SIG-M5 treated with dmso at 0.1 percent for 504 hours (cell line): Measurements from ENCODE around the gene JAKMIP2.
"Not testable (repeated sequence)": the region's sequence is repeated elsewhere in the genome, so short reads cannot be mapped to it uniquely, and the experiment has no call there.

Source experiments
- DNase-seq: peaks from one replicate; lab custom pipeline; 2025; ENCODE audit not compliant: unreplicated experiment; lab: John Stamatoyannopoulos, UW

JAKMIP2 gene

GRCh38 chr5:147617711-147618350 is 164.7 kb downstream of the JAKMIP2 start:
- no peak for DNase-seq

GRCh38 chr5:147617191-147617606 is 165.3 kb downstream of the JAKMIP2 start:
- DNase-seq: no peak

- no peak for DNase-seq
These were observed 166.1 kb downstream of the JAKMIP2 start for GRCh38 chr5:147616421-147616820.

GRCh38 chr5:147613359-147613758 is 169.2 kb downstream of the JAKMIP2 start:
- no peak for DNase-seq

- DNase-seq: no peak
These were observed 171.0 kb downstream of the JAKMIP2 start for GRCh38 chr5:147611483-147611882.

GRCh38 chr5:147610798-147611197 is 171.7 kb downstream of the JAKMIP2 start:
- no peak for DNase-seq

GRCh38 chr5:147601652-147602051 is 180.9 kb downstream of the JAKMIP2 start:
- DNase-seq: no peak

GRCh38 chr5:147591120-147591519 is 191.4 kb downstream of the JAKMIP2 start:
- DNase-seq: no peak

GRCh38 chr5:147590096-147590495 is 192.4 kb downstream of the JAKMIP2 start:
- DNase-seq: no peak

GRCh38 chr5:147586832-147587231 is 195.7 kb downstream of the JAKMIP2 start:
- no peak for DNase-seq

- DNase-seq: no peak
These were observed 196.3 kb downstream of the JAKMIP2 start for GRCh38 chr5:147586221-147586620.

GRCh38 chr5:147582272-147582671 is 200.3 kb downstream of the JAKMIP2 start:
- DNase-seq: not testable (repeated sequence)

- DNase-seq: not testable (repeated sequence)
These were observed 202.1 kb downstream of the JAKMIP2 start for GRCh38 chr5:147580418-147580817.

GRCh38 chr5:147578228-147579024 is 204.1 kb downstream of the JAKMIP2 start:
- DNase-seq: peak; percentile 47

- peak; percentile 28 for DNase-seq
These were observed 205.6 kb downstream of the JAKMIP2 start for GRCh38 chr5:147576646-147577535.

GRCh38 chr5:147575598-147575997 is 206.9 kb downstream of the JAKMIP2 start:
- DNase-seq: no peak

GRCh38 chr5:147573211-147573610 is 209.3 kb downstream of the JAKMIP2 start:
- DNase-seq: no peak

GRCh38 chr5:147568710-147569406 is 213.7 kb downstream of the JAKMIP2 start:
- DNase-seq: no peak

GRCh38 chr5:147567917-147568598 is 214.5 kb downstream of the JAKMIP2 start:
- DNase-seq: no peak

- no peak for DNase-seq
These were observed 217.0 kb downstream of the JAKMIP2 start for GRCh38 chr5:147565524-147565923.
